ENCODE results near the gene LHX2. TPM values are rescaled to one million over a fixed set of nuclear protein-coding genes. Genes with fewer than 3 reads are reported as not detected.

The LHX2 gene
- total RNA-seq, 2 experiments from 2014 or later: not detected

DNA sequence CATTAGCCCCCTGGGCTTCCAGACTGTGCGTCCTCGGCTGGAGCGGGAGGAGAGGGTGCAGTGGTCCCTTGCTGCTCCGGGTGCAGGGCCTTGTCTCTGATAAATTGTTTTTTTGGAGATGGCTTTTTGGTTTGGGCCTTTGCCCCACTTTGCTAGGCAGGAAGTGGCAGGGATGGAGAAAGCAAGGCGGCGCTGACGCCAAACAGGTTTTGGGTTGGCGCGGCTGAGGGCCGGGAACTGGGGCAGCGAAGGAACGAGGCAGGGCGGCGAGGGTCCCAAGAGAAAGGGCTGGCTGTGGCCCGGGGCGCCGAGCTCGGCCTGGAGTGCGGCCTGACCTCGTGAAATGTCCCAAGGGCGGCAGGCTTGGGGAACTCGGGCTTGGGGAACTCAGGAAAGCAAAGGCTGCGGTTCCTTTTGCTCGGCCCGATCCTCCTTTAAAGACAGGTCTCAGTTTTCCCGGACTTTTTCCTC, 4.1 kb downstream of the LHX2 start:
- Histone ChIP-seq H2AFZ (ENCODE audit: low read length) (no peak overlapping the region), H3K27ac (ENCODE audit: low read depth, low read length, poor library complexity, severe bottlenecking) (no peak overlapping the region), H4K20me1 (ENCODE audit: insufficient read depth, low read length) (no peaks in the 10 kb centered on the region), H3K9me2 (ENCODE audit: insufficient read depth, low read length) (no peaks in the 10 kb centered on the region), H3K9me3 (ENCODE audit: low read length) (no peaks in the 10 kb centered on the region), H3K4me1 (ENCODE audit: insufficient read depth, low read length, poor library complexity, severe bottlenecking) (no peaks in the 10 kb centered on the region), H3K4me2 (ENCODE audit: low read length) (no peak overlapping the region), H3K79me2 (ENCODE audit: insufficient read depth, low read depth, low read length) (no peaks in the 10 kb centered on the region), H3K36me3 (ENCODE audit: insufficient read depth, low read length) (no peaks in the 10 kb centered on the region), H3K4me3 (ENCODE audit: low read depth, low read length, poor library complexity, severe bottlenecking) (no peak overlapping the region)
- TF ChIP-seq CTCF (conservative IDR thresholded peaks at IDR 0.05; ENCODE audit: low read length) (no peak), EZH2phosphoT487 (IDR thresholded peaks at IDR 0.05; ENCODE audit: borderline replicate concordance, low read depth, low read length) (no peak)
- BruUV-seq (replicated peaks): no TSS peak
- intact Hi-C loops (cut with micrococcal nuclease; ENCODE audit: unreplicated experiment): no loop called here
- CTCF ChIA-PET (ENCODE audit: unreplicated experiment): no interaction called here
- no peak for DNase-seq (ENCODE audit: low spot score)
- POLR2A ChIA-PET: no interaction called here

DNA sequence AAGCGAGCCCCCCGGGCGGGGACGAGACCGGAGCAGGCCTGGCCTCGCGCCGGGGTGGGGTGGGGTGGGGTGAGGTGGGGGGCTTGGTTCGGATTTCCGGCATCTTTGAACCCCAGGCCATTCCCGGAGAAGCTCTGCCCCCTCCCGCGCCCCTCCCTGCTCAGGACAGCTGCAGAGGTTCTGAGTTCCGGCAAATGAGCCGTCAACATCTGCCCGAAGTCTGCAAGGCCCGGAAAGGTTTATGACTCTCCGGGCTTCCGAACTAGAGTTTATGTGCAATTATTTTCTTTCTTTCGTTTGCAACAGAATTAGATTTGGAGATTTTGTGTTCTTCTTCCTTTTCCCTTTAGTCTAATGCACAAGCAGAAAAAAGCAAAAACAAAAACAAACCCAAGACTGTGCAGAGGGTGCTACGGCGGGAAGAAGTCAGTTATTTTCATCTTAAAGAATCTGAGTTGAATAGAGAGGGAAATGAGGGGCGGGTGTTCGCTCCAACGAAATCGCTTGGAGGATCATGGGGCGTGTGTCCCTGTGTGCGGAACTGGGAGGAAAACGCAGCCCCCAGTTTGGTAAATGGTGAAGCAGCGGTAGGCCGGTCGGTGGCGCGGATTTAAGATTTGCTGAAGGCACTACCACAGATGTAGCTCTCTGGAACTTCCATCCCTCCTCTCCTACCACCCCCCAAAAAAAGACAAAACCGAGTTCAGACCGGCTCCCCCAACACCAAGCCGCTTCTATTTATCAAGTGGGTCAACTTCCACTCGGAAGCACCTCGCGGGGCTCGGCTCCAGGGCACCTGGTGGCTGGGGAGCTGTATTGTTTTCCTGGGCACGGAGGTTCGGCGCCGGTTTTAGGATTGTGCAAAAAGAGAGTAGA, 4.8 kb downstream of the LHX2 start:
- TF ChIP-seq CTCF (conservative IDR thresholded peaks at IDR 0.05; ENCODE audit: low read length): no peak
- no peak for TF ChIP-seq EZH2phosphoT487 (IDR thresholded peaks at IDR 0.05; ENCODE audit: borderline replicate concordance, low read depth, low read length)
- ChIA-PET POLR2A (no interaction called here), CTCF (ENCODE audit: unreplicated experiment) (no interaction called here)
- no peak for DNase-seq (ENCODE audit: low spot score)
- Histone ChIP-seq H3K4me3 (ENCODE audit: low read depth, low read length, poor library complexity, severe bottlenecking) (no peak overlapping the region), H2AFZ (ENCODE audit: low read length) (no peak overlapping the region), H3K4me1 (ENCODE audit: insufficient read depth, low read length, poor library complexity, severe bottlenecking) (no peaks in the 10 kb centered on the region), H3K4me2 (ENCODE audit: low read length) (no peak overlapping the region), H3K9me3 (ENCODE audit: low read length) (no peaks in the 10 kb centered on the region), H3K9me2 (ENCODE audit: insufficient read depth, low read length) (no peaks in the 10 kb centered on the region), H4K20me1 (ENCODE audit: insufficient read depth, low read length) (no peaks in the 10 kb centered on the region), H3K79me2 (ENCODE audit: insufficient read depth, low read depth, low read length) (no peaks in the 10 kb centered on the region), H3K27ac (ENCODE audit: low read depth, low read length, poor library complexity, severe bottlenecking) (no peak overlapping the region), H3K36me3 (ENCODE audit: insufficient read depth, low read length) (no peaks in the 10 kb centered on the region)
- intact Hi-C loops (cut with micrococcal nuclease; ENCODE audit: unreplicated experiment): no loop called here
- BruUV-seq (replicated peaks): no TSS peak
